Osteocyte (in vitro differentiated cells): ENCODE measurements around the gene ZBTB18. TPM values are rescaled to one million over a fixed set of nuclear protein-coding genes. Genes with fewer than 3 reads are reported as not detected.

Source experiments
- DNase-seq: peaks from one replicate; pipeline ENCODE4 v3.0.0; 2021; ENCODE audit warnings: mixed read lengths; ENCODE audit not compliant: unreplicated experiment; ENCODE audit errors: extremely low spot score
- H3K27ac Mint-ChIP-seq: one replicate; pipeline ENCODE4 v1.8.0; 2021; ENCODE audit warnings: mild to moderate bottlenecking, mixed read lengths; ENCODE audit not compliant: unreplicated experiment
- H3K27me3 Mint-ChIP-seq: one replicate; pipeline ENCODE4 v1.8.0; 2021; ENCODE audit warnings: mixed read lengths; ENCODE audit not compliant: unreplicated experiment
- H3K36me3 Mint-ChIP-seq: one replicate; pipeline ENCODE4 v1.8.0; 2021; ENCODE audit warnings: mixed read lengths; ENCODE audit not compliant: unreplicated experiment
- H3K4me1 Mint-ChIP-seq: one replicate; pipeline ENCODE4 v1.8.0; 2021; ENCODE audit warnings: mixed read lengths; ENCODE audit not compliant: unreplicated experiment
- H3K4me3 Mint-ChIP-seq: one replicate; pipeline ENCODE4 v1.8.0; 2021; ENCODE audit warnings: mild to moderate bottlenecking, moderate library complexity, mixed read lengths; ENCODE audit not compliant: unreplicated experiment
- H3K9me3 Mint-ChIP-seq: one replicate; pipeline ENCODE4 v1.8.0; 2021; ENCODE audit warnings: mixed read lengths; ENCODE audit not compliant: unreplicated experiment
- CTCF ChIP-seq: fragments of 200-600 bp; sonication (generic); IDR thresholded peaks from 2 replicates; pipeline ENCODE4 v1.5.0; 2021; ENCODE audit warnings: antibody characterized with exemption, mild to moderate bottlenecking, moderate library complexity
- total RNA-seq: library from RNA; stranded (reverse); gene quantifications from 2 replicates; pipeline ENCODE4 v1.2.1, GENCODE V29; 2021

Gene ZBTB18
- total RNA-seq, 1 donor from 2014 or later: 24.2 TPM

GRCh38 chr1:244050014-244050834 is 859 bp upstream of the ZBTB18 start:
- TF ChIP-seq CTCF: no peak
- Mint-ChIP-seq H3K4me1 (peaks cover 23% of the 10 kb centered on the region), H3K9me3 (no peaks in the 10 kb centered on the region), H3K4me3 (no peak overlapping the region), H3K27ac (no peak overlapping the region), H3K27me3 (no peaks in the 10 kb centered on the region), H3K36me3 (no peaks in the 10 kb centered on the region)
- DNase-seq: no peak

- H3K4me3 Mint-ChIP-seq: no peak overlapping the region
- peaks cover 31% of the 10 kb centered on the region for H3K4me1 Mint-ChIP-seq
- no peak for TF ChIP-seq CTCF
- no peaks in the 10 kb centered on the region for H3K9me3 Mint-ChIP-seq
- H3K27ac Mint-ChIP-seq: no peak overlapping the region
- no peaks in the 10 kb centered on the region for H3K27me3 Mint-ChIP-seq
- H3K36me3 Mint-ChIP-seq: peaks cover 6% of the 10 kb centered on the region
- no peak for DNase-seq
Observed at GRCh38 chr1:244052016-244052727, 1.1 kb downstream of the ZBTB18 start.

GRCh38 chr1:244052728-244053312 is 1.7 kb downstream of the ZBTB18 start:
- Mint-ChIP-seq H3K4me1 (peaks cover 34% of the 10 kb centered on the region), H3K4me3 (no peak overlapping the region), H3K9me3 (no peaks in the 10 kb centered on the region), H3K27ac (no peak overlapping the region), H3K36me3 (peaks cover 13% of the 10 kb centered on the region), H3K27me3 (no peaks in the 10 kb centered on the region)
- DNase-seq: no peak
- TF ChIP-seq CTCF: no peak

DNA sequence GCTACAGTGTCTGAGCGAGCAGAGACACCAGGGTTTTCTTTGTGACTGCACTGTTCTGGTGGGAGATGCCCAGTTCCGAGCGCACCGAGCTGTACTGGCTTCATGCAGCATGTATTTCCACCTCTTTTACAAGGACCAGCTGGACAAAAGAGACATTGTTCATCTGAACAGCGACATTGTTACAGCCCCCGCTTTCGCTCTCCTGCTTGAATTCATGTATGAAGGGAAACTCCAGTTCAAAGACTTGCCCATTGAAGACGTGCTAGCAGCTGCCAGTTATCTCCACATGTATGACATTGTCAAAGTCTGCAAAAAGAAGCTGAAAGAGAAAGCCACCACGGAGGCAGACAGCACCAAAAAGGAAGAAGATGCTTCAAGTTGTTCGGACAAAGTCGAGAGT is 2.7 kb downstream of the ZBTB18 start:
- Mint-ChIP-seq H3K9me3 (no peaks in the 10 kb centered on the region), H3K27me3 (no peaks in the 10 kb centered on the region), H3K27ac (no peak overlapping the region), H3K4me1 (peaks cover 37% of the 10 kb centered on the region), H3K4me3 (no peak overlapping the region), H3K36me3 (peaks cover 13% of the 10 kb centered on the region)
- DNase-seq: no peak
- no peak for TF ChIP-seq CTCF
